Adrenal gland (tissue), 5 donors: ENCODE data around the gene FAF1.

Experiments used
- CTCF ChIP-seq, 6 experiments: fragments of 450-650 bp in 4 of 6; fragments of 200-600 bp in 2 of 6; sonication (generic) in 1 of 6; IDR thresholded peaks; 1 replicate in 5 of 6; 2 replicates in 1 of 6; pipeline versions ENCODE4 v1.5.1 to v1.8.0; 2016 to 2021; ENCODE audit warnings: antibody characterized with exemption in 6 of 6, mild to moderate bottlenecking in 2 of 6, moderate library complexity in 1 of 6
- POLR2A ChIP-seq, 2 donors: fragments of 450-650 bp; IDR thresholded peaks; one replicate each; pipeline ENCODE4 v1.6.1; 2017; ENCODE audit warnings: antibody characterized with exemption in 2 of 2, mild to moderate bottlenecking in 2 of 2, moderate library complexity in 1 of 2
- donor health status: DM: no; HTN: no; CAD: no.

- TF ChIP-seq CTCF (IDR thresholded peaks at IDR 0.05) = no peak
- TF ChIP-seq POLR2A (IDR thresholded peaks at IDR 0.05) = no peak
Observed at GRCh38 chr1:50427818-50428779, 532.0 kb downstream of the FAF1 start.
